ENCODE measurements around the gene KDSR.
"Not testable (repeated sequence)": the region's sequence is repeated elsewhere in the genome, so short reads cannot be mapped to it uniquely, and the experiment has no call there.

Gene KDSR

DNA sequence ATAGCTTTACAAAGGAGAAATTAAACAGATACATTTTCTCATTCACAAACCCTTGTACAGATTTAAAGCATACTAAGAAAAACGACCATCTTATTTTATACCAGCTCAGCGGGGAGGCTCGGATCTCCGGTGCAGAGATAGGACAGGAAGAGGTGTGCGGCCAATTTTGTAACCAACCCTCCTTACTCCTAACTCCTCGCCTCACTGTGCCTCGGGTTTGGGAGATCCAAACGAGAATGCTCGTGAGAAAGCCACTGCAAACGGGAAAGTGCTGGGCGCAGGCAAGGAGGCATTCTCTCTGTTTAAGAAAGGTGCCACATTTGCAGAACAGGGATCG, 1.2 kb downstream of the KDSR start:
- DNase-seq (ENCODE audit: low spot score), result peak; percentile 5

DNA sequence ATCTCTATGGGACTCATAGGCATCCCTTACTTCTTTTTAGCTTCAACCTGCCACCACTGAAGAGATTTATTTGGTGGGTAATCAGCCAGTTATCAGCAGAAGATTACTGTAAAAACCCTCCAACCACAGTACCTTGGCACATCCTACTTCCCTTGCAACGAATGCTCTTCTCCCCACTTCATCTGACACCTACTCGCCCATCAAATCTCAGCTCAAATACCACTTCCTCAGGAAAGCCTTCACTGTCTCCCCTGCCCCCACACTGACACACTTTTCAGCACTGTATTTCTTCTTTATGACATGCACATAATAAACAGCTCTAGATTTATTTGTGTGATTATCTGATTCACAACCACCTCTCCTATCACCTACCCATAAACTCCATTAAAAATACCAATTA, 3.1 kb downstream of the KDSR start:
- peak; percentile 72 for DNase-seq (ENCODE audit: low spot score)

GRCh38 chr18:63363420-63363819, 3.6 kb downstream of the KDSR start:
- not testable (repeated sequence) for DNase-seq (ENCODE audit: low spot score)

- no peak for DNase-seq (ENCODE audit: low spot score)
Observed at GRCh38 chr18:63356272-63356896, 10.6 kb downstream of the KDSR start.

DNA sequence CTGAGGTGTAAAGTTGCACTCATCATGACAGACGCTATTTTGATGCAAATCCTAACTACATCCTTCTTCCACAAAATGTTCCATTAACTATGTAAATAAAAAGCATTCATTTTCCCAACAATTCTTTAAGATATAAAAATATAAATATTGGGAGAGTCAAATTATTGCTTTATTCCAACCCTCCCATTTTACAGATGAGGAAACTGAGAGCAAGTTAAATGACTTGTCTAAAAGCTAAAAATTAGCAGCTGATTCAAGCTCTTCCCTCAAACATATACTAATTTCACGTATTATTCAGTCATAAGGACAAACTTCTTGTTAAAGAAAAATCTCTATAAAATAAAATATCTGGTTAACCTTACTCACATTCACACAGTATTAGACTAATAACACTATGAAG, 16.8 kb downstream of the KDSR start:
- DNase-seq (ENCODE audit: low spot score), result no peak

- DNase-seq (ENCODE audit: low spot score), result no peak
Observed at GRCh38 chr18:63348508-63349136, 18.4 kb downstream of the KDSR start.

- DNase-seq (ENCODE audit: low spot score), result no peak
Observed at GRCh38 chr18:63346480-63347183, 20.4 kb downstream of the KDSR start.

- no peak for DNase-seq (ENCODE audit: low spot score)
Observed at GRCh38 chr18:63346031-63346430, 21.0 kb downstream of the KDSR start.

DNA sequence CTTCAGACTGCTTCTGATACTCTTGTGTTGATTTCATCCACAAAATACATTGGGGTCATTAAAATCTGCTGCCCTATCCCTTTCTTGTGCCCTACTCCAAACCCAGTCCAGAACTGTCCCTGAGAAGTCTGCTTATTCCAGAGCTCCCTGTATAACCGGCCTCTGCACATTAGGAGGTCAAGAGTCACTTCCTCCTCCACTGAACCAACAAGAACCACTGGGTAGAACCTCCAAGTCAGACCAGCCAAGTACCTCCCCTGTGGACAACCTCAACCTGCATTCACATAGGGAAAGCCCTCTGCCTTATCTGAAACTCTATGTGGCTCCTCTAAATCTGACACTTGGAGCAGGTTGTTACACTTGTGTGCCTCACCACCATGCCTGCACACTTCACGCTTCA, 22.1 kb downstream of the KDSR start:
- no peak for DNase-seq (ENCODE audit: low spot score)

- DNase-seq (ENCODE audit: low spot score), result no peak
Observed at GRCh38 chr18:63344263-63344662, 22.7 kb downstream of the KDSR start.

DNA sequence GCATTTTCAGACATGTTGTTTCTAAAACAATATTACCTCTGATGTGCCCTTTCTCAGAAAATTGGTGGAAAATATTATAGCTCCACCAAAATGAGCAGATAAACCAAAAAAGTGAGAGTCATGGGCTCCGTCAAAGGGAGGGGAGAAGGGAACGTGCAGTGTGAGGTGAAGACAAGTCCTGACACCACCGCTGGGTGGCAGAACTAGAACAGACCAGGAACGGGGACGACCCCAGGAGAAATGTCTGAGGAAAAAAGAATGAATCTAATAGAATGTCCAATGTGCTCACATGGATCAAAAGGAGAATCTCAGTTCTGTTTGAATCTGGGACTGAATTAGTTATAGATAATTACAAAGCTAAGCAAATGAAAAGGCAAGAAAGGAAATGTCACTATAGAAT, 24.8 kb downstream of the KDSR start:
- DNase-seq (ENCODE audit: low spot score), result peak; percentile 17

- peak; percentile 37 for DNase-seq (ENCODE audit: low spot score)
Observed at GRCh38 chr18:63339920-63340484, 27.0 kb downstream of the KDSR start.

GRCh38 chr18:63336366-63337099, 30.5 kb downstream of the KDSR start:
- no peak for DNase-seq (ENCODE audit: low spot score)

DNA sequence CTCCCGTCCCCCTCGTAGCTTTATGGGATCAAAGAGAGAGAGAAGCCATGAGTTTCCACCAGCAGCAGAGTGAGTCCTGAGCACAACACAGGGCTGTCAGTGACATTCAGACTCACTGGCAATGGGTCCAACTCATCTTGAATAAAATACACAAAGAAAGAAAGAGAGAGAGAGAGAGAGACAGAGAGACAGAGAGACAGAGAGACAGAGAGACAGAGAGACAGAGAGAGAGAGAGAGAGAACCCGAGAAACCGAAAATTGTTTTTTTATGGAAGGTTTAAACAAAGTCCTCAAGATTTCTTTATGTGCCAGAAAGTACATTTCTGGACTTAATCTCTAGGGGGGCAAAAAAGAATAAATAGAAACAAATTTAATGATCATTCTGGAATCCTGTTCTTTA, 35.9 kb downstream of the KDSR start:
- DNase-seq (ENCODE audit: low spot score), result no peak

DNA sequence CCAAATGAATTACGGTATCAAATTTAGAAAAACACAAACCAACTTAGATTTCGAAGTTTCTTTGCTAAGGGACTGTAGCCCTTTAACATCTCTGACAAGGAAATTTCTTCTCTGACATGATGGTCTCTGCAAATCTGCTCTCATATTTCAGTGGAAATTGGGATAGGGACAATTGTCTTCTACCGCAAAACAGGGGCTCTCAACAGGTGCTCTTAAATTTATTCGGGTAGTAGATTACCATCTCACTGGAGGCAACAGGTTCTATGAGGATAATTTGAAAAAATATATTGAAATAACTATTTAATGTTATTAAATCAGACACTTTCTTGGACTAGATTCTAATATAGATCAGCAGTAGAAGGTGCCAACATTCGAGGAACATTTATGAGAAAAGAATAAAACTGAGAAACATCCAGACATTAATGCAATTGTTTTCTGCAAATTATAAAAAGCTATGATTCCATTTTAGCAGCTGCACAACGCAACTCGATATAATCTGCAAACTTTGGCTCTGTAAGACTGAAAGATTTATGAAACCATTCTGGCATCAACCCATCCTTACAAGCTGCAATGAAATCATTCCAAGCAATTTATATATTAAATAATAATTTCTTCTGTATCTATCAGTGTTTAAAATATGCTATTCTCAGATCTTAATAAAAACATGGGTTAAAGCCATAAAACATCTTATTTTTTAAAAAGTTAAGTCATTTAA, 37.4 kb downstream of the KDSR start:
- no peak for DNase-seq (ENCODE audit: low spot score)

DNA sequence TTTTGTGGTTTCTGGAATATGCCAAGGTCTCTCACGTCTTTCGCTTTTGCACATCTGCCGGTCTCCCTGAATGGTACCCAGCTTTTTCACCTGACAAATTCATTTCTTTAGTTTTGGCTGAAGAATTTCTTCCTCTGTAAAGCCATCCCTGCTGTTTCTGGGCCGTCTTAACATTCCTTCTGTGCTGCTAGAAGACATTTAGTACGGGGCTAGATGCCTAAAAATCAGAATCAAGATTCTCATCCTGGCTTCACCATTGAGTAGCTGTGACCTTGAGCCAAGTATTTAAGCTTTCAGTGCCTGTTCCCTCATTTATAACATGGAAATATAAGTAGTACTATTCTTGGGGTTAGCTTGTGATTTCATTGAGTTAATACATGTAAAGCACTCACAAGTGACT, 41.0 kb downstream of the KDSR start:
- no peak for DNase-seq (ENCODE audit: low spot score)

DNA sequence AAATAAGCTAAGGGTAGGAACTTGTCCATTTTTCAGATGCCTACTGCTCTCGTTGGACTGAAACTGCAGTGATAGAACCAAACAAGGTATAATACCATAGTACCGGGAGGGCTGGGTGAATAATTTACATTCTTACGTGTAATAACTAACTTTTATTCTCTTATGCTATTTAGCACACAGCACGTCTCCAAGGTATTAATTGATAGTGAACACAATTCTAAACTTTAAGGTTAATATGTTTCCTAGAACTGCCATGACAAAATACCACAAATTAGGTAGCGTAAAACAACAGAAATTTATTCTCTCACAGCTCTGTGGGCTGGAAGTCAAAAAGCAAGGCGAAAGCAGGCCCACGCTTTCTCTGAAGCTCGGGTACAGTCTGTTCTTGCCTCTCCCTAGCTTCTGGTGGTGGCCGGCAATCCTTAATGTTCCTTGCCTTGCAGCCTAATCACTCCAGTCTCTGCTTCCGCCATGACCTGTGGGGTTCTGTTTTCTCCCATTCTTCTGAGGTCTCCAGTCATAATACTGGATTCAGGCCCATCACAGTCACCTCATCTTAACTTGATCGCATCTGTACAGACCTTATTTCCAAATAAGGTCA, 41.8 kb downstream of the KDSR start:
- DNase-seq (ENCODE audit: low spot score), result no peak

GRCh38 chr18:63322908-63323634, 43.9 kb downstream of the KDSR start:
- DNase-seq (ENCODE audit: low spot score), result peak; percentile 63

GRCh38 chr18:63322206-63322605, 44.8 kb downstream of the KDSR start:
- no peak for DNase-seq (ENCODE audit: low spot score)

- no peak for DNase-seq (ENCODE audit: low spot score)
Observed at GRCh38 chr18:63321291-63321690, 45.7 kb downstream of the KDSR start.

- DNase-seq (ENCODE audit: low spot score), result no peak
Observed at GRCh38 chr18:63320975-63321265, 46.1 kb downstream of the KDSR start.
